GM04504 (cell line): Measurements from ENCODE around the gene SSRP1.
"Not testable (repeated sequence)": the region's sequence is repeated elsewhere in the genome, so short reads cannot be mapped to it uniquely, and the experiment has no call there.

Experiments used
- DNase-seq: peaks from one replicate; pipeline ENCODE4 v3.0.0-alpha.2; 2012; ENCODE audit warnings: low read depth

The SSRP1 gene

GRCh38 chr11:57338142-57338541, 2.5 kb upstream of the SSRP1 start, which contains the start of gene P2RX3:
Gene P2RX3 (plus strand): TSS chr11:57338352. CDS start chr11:57338551, 199 bp downstream.
- no peak for DNase-seq

GRCh38 chr11:57336856-57337255, 1.2 kb upstream of the SSRP1 start:
- not testable (repeated sequence) for DNase-seq

- no peak for DNase-seq
Measured at GRCh38 chr11:57336111-57336666, 497 bp upstream of the SSRP1 start.

GRCh38 chr11:57335023-57335342, 709 bp downstream of the SSRP1 start:
- DNase-seq: no peak

GRCh38 chr11:57332694-57333440, 2.8 kb downstream of the SSRP1 start:
- DNase-seq: no peak

GRCh38 chr11:57331720-57332119, 4.0 kb downstream of the SSRP1 start:
- no peak for DNase-seq

GRCh38 chr11:57330029-57330428, 5.7 kb downstream of the SSRP1 start:
- DNase-seq: no peak

GRCh38 chr11:57327721-57328120, 8.0 kb downstream of the SSRP1 start:
- no peak for DNase-seq

GRCh38 chr11:57325735-57326048, 10.0 kb downstream of the SSRP1 start:
- DNase-seq: no peak

GRCh38 chr11:57324886-57325734, 10.6 kb downstream of the SSRP1 start, which contains the start of gene TNKS1BP1:
Gene TNKS1BP1 (minus strand): TSS chr11:57324952. CDS start chr11:57321885, 3,067 bp downstream.
- peak; percentile 95 for DNase-seq

- DNase-seq: no peak
Measured at GRCh38 chr11:57324154-57324885, 11.4 kb downstream of the SSRP1 start.

GRCh38 chr11:57323855-57324153, 11.9 kb downstream of the SSRP1 start:
- no peak for DNase-seq

GRCh38 chr11:57323167-57323854, 12.4 kb downstream of the SSRP1 start:
- DNase-seq: no peak

GRCh38 chr11:57322256-57323166, 13.2 kb downstream of the SSRP1 start:
- peak; percentile 98 for DNase-seq

- DNase-seq: no peak
Measured at GRCh38 chr11:57321388-57322255, 14.1 kb downstream of the SSRP1 start.

GRCh38 chr11:57320719-57321387, 14.8 kb downstream of the SSRP1 start:
- DNase-seq: no peak

- DNase-seq: no peak
Measured at GRCh38 chr11:57320067-57320718, 15.5 kb downstream of the SSRP1 start.

- DNase-seq: no peak
Measured at GRCh38 chr11:57318178-57318577, 17.5 kb downstream of the SSRP1 start.

GRCh38 chr11:57316017-57316416, 19.7 kb downstream of the SSRP1 start:
- no peak for DNase-seq
